GM23338 (cell line): ENCODE results near the gene REEP1.

Experiments
- EZH2 ChIP-seq: fragments of 200-600 bp; sonication (generic); IDR thresholded peaks from one replicate; pipeline ENCODE4 v1.8.0; 2017; ENCODE audit warnings: antibody characterized with exemption, mild to moderate bottlenecking, low read depth; ENCODE audit not compliant: unreplicated experiment
- EZH2phosphoT487 ChIP-seq: fragments of 200-600 bp; sonication (generic); IDR thresholded peaks from one replicate; pipeline ENCODE4 v1.8.1; 2018; ENCODE audit warnings: antibody characterized with exemption; ENCODE audit not compliant: unreplicated experiment
- POLR2AphosphoS5 ChIP-seq: IDR thresholded peaks from 2 replicates; pipeline ENCODE4 v1.6.1; 2016; ENCODE audit warnings: antibody characterized with exemption, low read depth
- TF ChIP-seq, protein P1 (sequence below), 2 experiments: fragments of 200-600 bp in 1 of 2; sonication (generic) in 1 of 2; conservative IDR thresholded peaks; 2 replicates each; pipeline versions ENCODE4 v1.5.1 to v1.6.1; 2016 to 2017; ENCODE audit warnings: antibody characterized with exemption in 2 of 2, low read depth in 2 of 2, mild to moderate bottlenecking in 2 of 2, moderate library complexity in 1 of 2
- TF ChIP-seq, protein P2 (sequence below): IDR thresholded peaks from one replicate; pipeline ENCODE4 v1.6.1; 2018; ENCODE audit warnings: antibody characterized with exemption; ENCODE audit not compliant: unreplicated experiment

DNA sequence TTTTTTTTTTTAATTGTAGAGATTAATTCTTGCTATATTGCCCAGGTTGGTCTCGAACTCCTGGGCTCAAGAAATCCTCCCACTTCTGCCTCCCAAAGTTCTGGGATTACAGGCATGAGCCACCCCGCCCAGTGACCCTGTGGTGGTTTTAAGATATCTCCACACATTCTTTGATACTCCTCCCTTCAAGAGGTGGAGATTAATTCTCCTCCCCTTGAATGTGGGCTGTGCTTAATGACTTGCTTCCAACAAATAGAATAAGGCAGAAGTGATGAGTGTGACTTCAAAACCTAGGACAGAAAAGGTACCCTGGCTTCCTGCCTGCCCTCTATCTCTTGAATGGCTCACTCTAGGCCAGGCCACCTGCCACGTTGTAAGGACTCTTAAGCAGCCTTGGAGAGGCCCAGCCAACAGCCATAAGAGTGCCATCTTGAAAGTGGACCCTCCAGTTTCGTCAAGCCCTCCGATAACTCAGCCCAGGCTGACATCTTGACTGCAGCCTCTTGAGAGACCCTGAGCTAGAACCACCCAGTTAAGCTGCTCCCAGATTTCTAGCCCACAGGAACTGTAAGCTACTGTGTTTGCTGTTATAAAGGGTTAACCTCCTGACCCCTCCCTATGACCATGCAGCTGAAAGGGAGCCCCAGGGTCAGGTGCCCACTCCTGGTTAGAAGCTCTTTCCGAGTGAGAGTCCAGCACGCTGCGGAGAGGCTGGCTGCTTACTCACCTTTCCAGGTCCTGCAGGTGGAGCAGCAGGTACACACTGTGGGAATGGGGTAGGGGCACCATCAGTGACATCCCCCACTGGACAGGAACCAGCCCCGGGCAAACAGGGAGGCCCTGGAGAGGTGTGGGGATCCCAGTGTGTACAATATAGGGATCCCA is 110.5 kb downstream of the REEP1 start:
- TF ChIP-seq, protein P1, sequence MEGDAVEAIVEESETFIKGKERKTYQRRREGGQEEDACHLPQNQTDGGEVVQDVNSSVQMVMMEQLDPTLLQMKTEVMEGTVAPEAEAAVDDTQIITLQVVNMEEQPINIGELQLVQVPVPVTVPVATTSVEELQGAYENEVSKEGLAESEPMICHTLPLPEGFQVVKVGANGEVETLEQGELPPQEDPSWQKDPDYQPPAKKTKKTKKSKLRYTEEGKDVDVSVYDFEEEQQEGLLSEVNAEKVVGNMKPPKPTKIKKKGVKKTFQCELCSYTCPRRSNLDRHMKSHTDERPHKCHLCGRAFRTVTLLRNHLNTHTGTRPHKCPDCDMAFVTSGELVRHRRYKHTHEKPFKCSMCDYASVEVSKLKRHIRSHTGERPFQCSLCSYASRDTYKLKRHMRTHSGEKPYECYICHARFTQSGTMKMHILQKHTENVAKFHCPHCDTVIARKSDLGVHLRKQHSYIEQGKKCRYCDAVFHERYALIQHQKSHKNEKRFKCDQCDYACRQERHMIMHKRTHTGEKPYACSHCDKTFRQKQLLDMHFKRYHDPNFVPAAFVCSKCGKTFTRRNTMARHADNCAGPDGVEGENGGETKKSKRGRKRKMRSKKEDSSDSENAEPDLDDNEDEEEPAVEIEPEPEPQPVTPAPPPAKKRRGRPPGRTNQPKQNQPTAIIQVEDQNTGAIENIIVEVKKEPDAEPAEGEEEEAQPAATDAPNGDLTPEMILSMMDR (conservative IDR thresholded peaks at IDR 0.05; ENCODE audit: low read depth in 2 of 2): no peak
- no peak for TF ChIP-seq EZH2
- no peak for TF ChIP-seq POLR2AphosphoS5
- TF ChIP-seq EZH2phosphoT487: no peak
- TF ChIP-seq, protein P2, sequence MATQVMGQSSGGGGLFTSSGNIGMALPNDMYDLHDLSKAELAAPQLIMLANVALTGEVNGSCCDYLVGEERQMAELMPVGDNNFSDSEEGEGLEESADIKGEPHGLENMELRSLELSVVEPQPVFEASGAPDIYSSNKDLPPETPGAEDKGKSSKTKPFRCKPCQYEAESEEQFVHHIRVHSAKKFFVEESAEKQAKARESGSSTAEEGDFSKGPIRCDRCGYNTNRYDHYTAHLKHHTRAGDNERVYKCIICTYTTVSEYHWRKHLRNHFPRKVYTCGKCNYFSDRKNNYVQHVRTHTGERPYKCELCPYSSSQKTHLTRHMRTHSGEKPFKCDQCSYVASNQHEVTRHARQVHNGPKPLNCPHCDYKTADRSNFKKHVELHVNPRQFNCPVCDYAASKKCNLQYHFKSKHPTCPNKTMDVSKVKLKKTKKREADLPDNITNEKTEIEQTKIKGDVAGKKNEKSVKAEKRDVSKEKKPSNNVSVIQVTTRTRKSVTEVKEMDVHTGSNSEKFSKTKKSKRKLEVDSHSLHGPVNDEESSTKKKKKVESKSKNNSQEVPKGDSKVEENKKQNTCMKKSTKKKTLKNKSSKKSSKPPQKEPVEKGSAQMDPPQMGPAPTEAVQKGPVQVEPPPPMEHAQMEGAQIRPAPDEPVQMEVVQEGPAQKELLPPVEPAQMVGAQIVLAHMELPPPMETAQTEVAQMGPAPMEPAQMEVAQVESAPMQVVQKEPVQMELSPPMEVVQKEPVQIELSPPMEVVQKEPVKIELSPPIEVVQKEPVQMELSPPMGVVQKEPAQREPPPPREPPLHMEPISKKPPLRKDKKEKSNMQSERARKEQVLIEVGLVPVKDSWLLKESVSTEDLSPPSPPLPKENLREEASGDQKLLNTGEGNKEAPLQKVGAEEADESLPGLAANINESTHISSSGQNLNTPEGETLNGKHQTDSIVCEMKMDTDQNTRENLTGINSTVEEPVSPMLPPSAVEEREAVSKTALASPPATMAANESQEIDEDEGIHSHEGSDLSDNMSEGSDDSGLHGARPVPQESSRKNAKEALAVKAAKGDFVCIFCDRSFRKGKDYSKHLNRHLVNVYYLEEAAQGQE: no peak
